Measurements from ENCODE around the gene CCDC47. TPM values are rescaled to one million over a fixed set of nuclear protein-coding genes. Genes with fewer than 3 reads are reported as not detected.

Gene CCDC47
- total RNA-seq, 1 experiment from 2014 or later: 64.0 TPM

DNA sequence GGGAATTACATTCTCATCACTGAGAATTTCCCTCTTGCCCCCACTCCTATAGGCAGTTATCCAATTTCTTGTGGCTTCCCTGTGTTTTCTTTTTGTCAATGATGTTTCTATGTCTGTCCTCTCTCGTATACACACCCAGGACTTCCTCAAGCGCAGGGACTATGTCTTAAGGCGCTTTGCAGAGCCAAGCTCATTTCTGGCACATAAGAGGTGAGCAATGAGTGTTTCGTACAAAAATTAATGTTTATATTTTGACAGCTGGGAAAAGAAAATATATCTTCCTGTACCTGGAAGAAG lies 1.5 kb upstream of the CCDC47 start:
- H4K20me1 ChIP-seq (ENCODE audit: insufficient read depth): peaks cover 45% of the 10 kb centered on the region
- ChIA-PET CTCF (interaction anchor here (0.6 kb wide), 1 partner anchor 998 kb away, joined by 6 read pairs; no protein-coding TSS in a partner anchor), POLR2A (ENCODE audit: unreplicated experiment) (interaction anchor here (0.6 kb wide), 1 partner anchor 66 kb away, joined by 3 read pairs; no protein-coding TSS in a partner anchor)
- H3K9me2 ChIP-seq (ENCODE audit: insufficient read depth): no peaks in the 10 kb centered on the region
- H3K27ac ChIP-seq: peak overlapping the region; percentile 96
- peaks cover 60% of the 10 kb centered on the region for H3K4me1 ChIP-seq (replicated peaks; ENCODE audit: insufficient read depth)
- no peak for DNase-seq
- peaks cover 28% of the 10 kb centered on the region for H3K36me3 ChIP-seq (ENCODE audit: low read depth)
- H3K4me2 ChIP-seq: peak overlapping the region; percentile 90
- H3K4me3 ChIP-seq: peak overlapping the region; percentile 80
- peaks cover 37% of the 10 kb centered on the region for H3F3A ChIP-seq (ENCODE audit: insufficient read depth, low read depth)
- peaks cover 92% of the 10 kb centered on the region for H3K79me2 ChIP-seq (ENCODE audit: low read depth)
- TSS peak; percentile 32 for BruUV-seq (replicated peaks)
- H3K9me3 ChIP-seq (ENCODE audit: insufficient read depth, low read depth): no peaks in the 10 kb centered on the region
- H2AFZ ChIP-seq: no peak overlapping the region
- intact Hi-C loops (cut with micrococcal nuclease; ENCODE audit: unreplicated experiment): loop anchor here (2.0 kb wide), 2 partner anchors 52 to 68 kb away; partner anchors contain the start of genes FTSJ3, PSMC5 and SMARCD2
- no peaks in the 10 kb centered on the region for H3K27me3 ChIP-seq (ENCODE audit: insufficient read depth, low read depth)
- TF ChIP-seq, protein P1, sequence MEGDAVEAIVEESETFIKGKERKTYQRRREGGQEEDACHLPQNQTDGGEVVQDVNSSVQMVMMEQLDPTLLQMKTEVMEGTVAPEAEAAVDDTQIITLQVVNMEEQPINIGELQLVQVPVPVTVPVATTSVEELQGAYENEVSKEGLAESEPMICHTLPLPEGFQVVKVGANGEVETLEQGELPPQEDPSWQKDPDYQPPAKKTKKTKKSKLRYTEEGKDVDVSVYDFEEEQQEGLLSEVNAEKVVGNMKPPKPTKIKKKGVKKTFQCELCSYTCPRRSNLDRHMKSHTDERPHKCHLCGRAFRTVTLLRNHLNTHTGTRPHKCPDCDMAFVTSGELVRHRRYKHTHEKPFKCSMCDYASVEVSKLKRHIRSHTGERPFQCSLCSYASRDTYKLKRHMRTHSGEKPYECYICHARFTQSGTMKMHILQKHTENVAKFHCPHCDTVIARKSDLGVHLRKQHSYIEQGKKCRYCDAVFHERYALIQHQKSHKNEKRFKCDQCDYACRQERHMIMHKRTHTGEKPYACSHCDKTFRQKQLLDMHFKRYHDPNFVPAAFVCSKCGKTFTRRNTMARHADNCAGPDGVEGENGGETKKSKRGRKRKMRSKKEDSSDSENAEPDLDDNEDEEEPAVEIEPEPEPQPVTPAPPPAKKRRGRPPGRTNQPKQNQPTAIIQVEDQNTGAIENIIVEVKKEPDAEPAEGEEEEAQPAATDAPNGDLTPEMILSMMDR (conservative IDR thresholded peaks at IDR 0.05): no peak
- TF ChIP-seq EZH2 (IDR thresholded peaks at IDR 0.05; ENCODE audit: low read depth): no peak

- Histone ChIP-seq H2AFZ (peak within 1 kb of the TSS; percentile 88), H3K27me3 (ENCODE audit: insufficient read depth, low read depth) (no peaks in the 10 kb centered on the region), H4K20me1 (ENCODE audit: insufficient read depth) (peaks cover 40% of the 10 kb centered on the region), H3K9me2 (ENCODE audit: insufficient read depth) (no peaks in the 10 kb centered on the region), H3K27ac (peak within 1 kb of the TSS; percentile 96), H3K4me1 (replicated peaks; ENCODE audit: insufficient read depth) (peaks cover 58% of the 10 kb centered on the region), H3K4me3 (peak within 1 kb of the TSS; percentile 80), H3K4me2 (peak within 1 kb of the TSS; percentile 90), H3K36me3 (ENCODE audit: low read depth) (peaks cover 28% of the 10 kb centered on the region), H3K79me2 (ENCODE audit: low read depth) (peaks cover 92% of the 10 kb centered on the region), H3K9me3 (ENCODE audit: insufficient read depth, low read depth) (no peaks in the 10 kb centered on the region), H3F3A (ENCODE audit: insufficient read depth, low read depth) (peaks cover 36% of the 10 kb centered on the region)
- ChIA-PET CTCF (interaction anchor here (0.6 kb wide), 1 partner anchor 999 kb away, joined by 6 read pairs; no protein-coding TSS in a partner anchor), POLR2A (ENCODE audit: unreplicated experiment) (interaction anchor here (0.5 to 1.7 kb wide), 10 partner anchors 13 to 982 kb away, joined by 3 to 32 read pairs (median 14); partner anchors contain the start of gene MAP3K3)
- intact Hi-C loops (cut with micrococcal nuclease; ENCODE audit: unreplicated experiment): loop anchor here (2.0 kb wide), 2 partner anchors 52 to 68 kb away; partner anchors contain the start of genes FTSJ3, PSMC5 and SMARCD2
- no TSS peak for BruUV-seq (replicated peaks)
- peak in 1 of 2 experiments; percentile 90 for DNase-seq
- TF ChIP-seq, protein P1 (conservative IDR thresholded peaks at IDR 0.05): no peak
- no peak for TF ChIP-seq EZH2 (IDR thresholded peaks at IDR 0.05; ENCODE audit: low read depth)
These were observed 958 bp upstream of the CCDC47 start, which contains the start of gene DDX42 for GRCh38 chr17:63774141-63774968. Gene DDX42 (plus strand): TSS chr17:63774170. CDS start chr17:63787050, 12,880 bp downstream.

GRCh38 chr17:63772801-63773271 lies 561 bp downstream of the CCDC47 start:
- Histone ChIP-seq H3K27ac (peak overlapping the region; percentile 96), H2AFZ (peak overlapping the region; percentile 88), H4K20me1 (ENCODE audit: insufficient read depth) (peaks cover 45% of the 10 kb centered on the region), H3F3A (ENCODE audit: insufficient read depth, low read depth) (peaks cover 23% of the 10 kb centered on the region), H3K4me2 (peak overlapping the region; percentile 74), H3K36me3 (ENCODE audit: low read depth) (peaks cover 29% of the 10 kb centered on the region), H3K9me2 (ENCODE audit: insufficient read depth) (no peaks in the 10 kb centered on the region), H3K9me3 (ENCODE audit: insufficient read depth, low read depth) (no peaks in the 10 kb centered on the region), H3K4me1 (replicated peaks; ENCODE audit: insufficient read depth) (peaks cover 44% of the 10 kb centered on the region), H3K4me3 (peak overlapping the region; percentile 80), H3K79me2 (ENCODE audit: low read depth) (peaks cover 92% of the 10 kb centered on the region), H3K27me3 (ENCODE audit: insufficient read depth, low read depth) (no peaks in the 10 kb centered on the region)
- DNase-seq: no peak
- TSS peak; percentile 57 for BruUV-seq (replicated peaks)
- TF ChIP-seq, protein P1 (conservative IDR thresholded peaks at IDR 0.05): no peak
- CTCF ChIA-PET: interaction anchor here (0.7 kb wide), 1 partner anchor 677 kb away, joined by 5 read pairs; no protein-coding TSS in a partner anchor
- POLR2A ChIA-PET (ENCODE audit: unreplicated experiment): interaction anchor here (0.6 to 1.7 kb wide), 3 partner anchors 140 to 221 kb away, joined by 3 to 13 read pairs (median 4); partner anchors contain the start of gene MAP3K3
- intact Hi-C loops (cut with micrococcal nuclease; ENCODE audit: unreplicated experiment): loop anchor here (2.0 kb wide), 1 partner anchor 32 kb away; the partner anchor contains the start of gene STRADA
